ENCODE measurements around the gene HOXD12.
A peak's percentile ranks its signal among the peaks of the same experiment; 100 is the strongest.

The HOXD12 gene

GRCh38 chr2:176136374-176137251 is 37.0 kb downstream of the HOXD12 start:
- no peak for DNase-seq
- Mint-ChIP-seq H3K4me3 (peak overlapping the region; percentile 44 to 56), H3K27ac (no peak overlapping the region), H3K27me3 (peaks cover 99% of the 10 kb centered on the region), H3K4me1 (peaks cover 42% of the 10 kb centered on the region), H3K9me3 (peaks cover 0 to 6% of the 10 kb centered on the region in 2 donors)
- no peak for ATAC-seq

- peak overlapping the region; percentile 31 to 44 for H3K4me3 Mint-ChIP-seq
- DNase-seq (no peak), ATAC-seq (no peak)
- H3K27ac Mint-ChIP-seq = no peak overlapping the region
- H3K27me3 Mint-ChIP-seq = peaks cover 100% of the 10 kb centered on the region
- H3K9me3 Mint-ChIP-seq = peaks cover 0 to 6% of the 10 kb centered on the region in 2 donors
- peaks cover 39% of the 10 kb centered on the region for H3K4me1 Mint-ChIP-seq
These were observed 37.6 kb downstream of the HOXD12 start for GRCh38 chr2:176137252-176137580.

- ATAC-seq = no peak
- Mint-ChIP-seq H3K9me3 (peaks cover 0 to 6% of the 10 kb centered on the region in 2 donors), H3K4me1 (peaks cover 33% of the 10 kb centered on the region), H3K27ac (no peak overlapping the region), H3K27me3 (peaks cover 100% of the 10 kb centered on the region), H3K4me3 (no peak overlapping the region)
- no peak for DNase-seq
These were observed 38.3 kb downstream of the HOXD12 start for GRCh38 chr2:176137906-176138305.

GRCh38 chr2:176138526-176138922 is 38.9 kb downstream of the HOXD12 start:
- DNase-seq (no peak), ATAC-seq (no peak)
- Mint-ChIP-seq H3K9me3 (peaks cover 0 to 6% of the 10 kb centered on the region in 2 donors), H3K4me1 (peaks cover 32% of the 10 kb centered on the region), H3K27me3 (peaks cover 100% of the 10 kb centered on the region), H3K4me3 (peak overlapping the region; percentile 46 to 67), H3K27ac (peak overlapping the region in 1 of 2 donors; percentile 42)

GRCh38 chr2:176138923-176139660 is 39.5 kb downstream of the HOXD12 start:
- Mint-ChIP-seq H3K4me3 (peak overlapping the region; percentile 46 to 67), H3K9me3 (peaks cover 0 to 6% of the 10 kb centered on the region in 2 donors), H3K4me1 (peaks cover 32% of the 10 kb centered on the region), H3K27ac (peak overlapping the region in 1 of 2 donors; percentile 27), H3K27me3 (peaks cover 100% of the 10 kb centered on the region)
- DNase-seq (no peak), ATAC-seq (no peak)

GRCh38 chr2:176139661-176140512 is 40.3 kb downstream of the HOXD12 start:
- Mint-ChIP-seq H3K9me3 (peaks cover 0 to 6% of the 10 kb centered on the region in 2 donors), H3K4me3 (peak overlapping the region; percentile 64 to 67), H3K27me3 (peaks cover 100% of the 10 kb centered on the region), H3K4me1 (peaks cover 32% of the 10 kb centered on the region), H3K27ac (no peak overlapping the region)
- DNase-seq (no peak), ATAC-seq (no peak)

GRCh38 chr2:176140513-176141317 is 41.1 kb downstream of the HOXD12 start:
- peaks cover 25% of the 10 kb centered on the region for H3K4me1 Mint-ChIP-seq
- peak overlapping the region; percentile 64 to 67 for H3K4me3 Mint-ChIP-seq
- H3K27ac Mint-ChIP-seq = no peak overlapping the region
- DNase-seq = peak; percentile 82 to 83
- H3K9me3 Mint-ChIP-seq = peaks cover 0 to 6% of the 10 kb centered on the region in 2 donors
- H3K27me3 Mint-ChIP-seq = peaks cover 100% of the 10 kb centered on the region
- ATAC-seq = peak; percentile 90

- Mint-ChIP-seq H3K27ac (no peak overlapping the region), H3K27me3 (peaks cover 100% of the 10 kb centered on the region), H3K4me1 (peaks cover 20% of the 10 kb centered on the region), H3K4me3 (no peak overlapping the region), H3K9me3 (peaks cover 0 to 6% of the 10 kb centered on the region in 2 donors)
- no peak for ATAC-seq
- no peak for DNase-seq
These were observed 42.7 kb downstream of the HOXD12 start for GRCh38 chr2:176142281-176142680.

GRCh38 chr2:176145085-176145969 is 45.7 kb downstream of the HOXD12 start:
- Mint-ChIP-seq H3K4me1 (peaks cover 12% of the 10 kb centered on the region), H3K27ac (no peak overlapping the region), H3K9me3 (no peaks in the 10 kb centered on the region), H3K4me3 (no peak overlapping the region), H3K27me3 (peaks cover 100% of the 10 kb centered on the region)
- ATAC-seq = no peak
- DNase-seq = no peak

- H3K4me3 Mint-ChIP-seq = no peak overlapping the region
- ATAC-seq (no peak), DNase-seq (no peak)
- peaks cover 100% of the 10 kb centered on the region for H3K27me3 Mint-ChIP-seq
- H3K27ac Mint-ChIP-seq = no peak overlapping the region
- peaks cover 14% of the 10 kb centered on the region for H3K4me1 Mint-ChIP-seq
- H3K9me3 Mint-ChIP-seq = no peaks in the 10 kb centered on the region
These were observed 46.5 kb downstream of the HOXD12 start for GRCh38 chr2:176146101-176146500.

- Mint-ChIP-seq H3K9me3 (no peaks in the 10 kb centered on the region), H3K4me1 (peaks cover 14% of the 10 kb centered on the region), H3K4me3 (no peak overlapping the region), H3K27me3 (peaks cover 100% of the 10 kb centered on the region), H3K27ac (no peak overlapping the region)
- no peak for DNase-seq
- no peak for ATAC-seq
These were observed 47.0 kb downstream of the HOXD12 start for GRCh38 chr2:176146645-176147044.

- Mint-ChIP-seq H3K4me1 (peaks cover 14% of the 10 kb centered on the region), H3K27me3 (peaks cover 100% of the 10 kb centered on the region), H3K4me3 (no peak overlapping the region), H3K27ac (no peak overlapping the region), H3K9me3 (no peaks in the 10 kb centered on the region)
- ATAC-seq (no peak), DNase-seq (no peak)
These were observed 47.7 kb downstream of the HOXD12 start for GRCh38 chr2:176147210-176147799.

GRCh38 chr2:176147800-176148496 is 48.4 kb downstream of the HOXD12 start:
- Mint-ChIP-seq H3K4me1 (peaks cover 14% of the 10 kb centered on the region), H3K27me3 (peaks cover 100% of the 10 kb centered on the region), H3K4me3 (no peak overlapping the region), H3K9me3 (no peaks in the 10 kb centered on the region), H3K27ac (no peak overlapping the region)
- DNase-seq (no peak), ATAC-seq (no peak)
